GM12878 (cell line): ENCODE results near the gene XIRP1. TPM values are rescaled to one million over a fixed set of nuclear protein-coding genes. Genes with fewer than 3 reads are reported as not detected.
A peak's percentile ranks its signal among the peaks of the same experiment; 100 is the strongest.

Source experiments
- ATAC-seq: fragments of 200-7000 bp; cut with Tn5 transposase; 3 replicates; pipeline ENCODE4 v1.9.1; 2020; ENCODE audit warnings: mild to moderate bottlenecking, moderate library complexity
- BruUV-seq: library from RNA; stranded (reverse); fragments of 400-500 nt; replicated peaks from 2 replicates; lab custom pipeline; 2021; lab: Mats Ljungman, UMichigan
- CTCF ChIA-PET: fragments of 300-600 bp; sonication (Branson Sonifier 250); formaldehyde crosslinking; extraction: SDS; loops from one replicate; lab custom pipeline; 2021; ENCODE audit warnings: inconsistent platforms; lab: Yijun Ruan, JAX
- POLR2A ChIA-PET: fragments of 350-600 bp; formaldehyde crosslinking; extraction: SDS; loops from one replicate; lab custom pipeline; 2021; ENCODE audit warnings: inconsistent platforms; lab: Charles Lee
- RAD21 ChIA-PET: fragments of 300-600 bp; sonication (Branson Sonifier 250); formaldehyde crosslinking; loops from one replicate; lab custom pipeline; 2023; ENCODE audit warnings: antibody characterized with exemption; ENCODE audit not compliant: unreplicated experiment; lab: Charles Lee
- SMC1A ChIA-PET: fragments of 300-600 bp; sonication (Branson Sonifier 250); formaldehyde crosslinking; loops from one replicate; lab custom pipeline; 2023; ENCODE audit not compliant: unreplicated experiment, uncharacterized antibody; lab: Charles Lee
- DNase-seq: peaks from one replicate; pipeline ENCODE4 v3.0.0-alpha.2; 2011; ENCODE audit warnings: low read depth, low spot score
- FAIRE-seq: peaks from 3 replicates; lab custom pipeline; 2011; peaks lifted over from hg19 to GRCh38; lab: Jason Lieb, UNC
- H2AFZ ChIP-seq: 2 replicates; pipeline ENCODE4 v1.6.0; 2011; ENCODE audit warnings: low read depth, low read length, control low read depth; ENCODE audit not compliant: control insufficient read depth
- H3K27ac ChIP-seq: 2 replicates; pipeline ENCODE4 v1.5.1; 2011; ENCODE audit warnings: control low read depth; ENCODE audit not compliant: control insufficient read depth, insufficient read depth
- H3K27me3 ChIP-seq, 2 experiments: replicated peaks in 1 of 2; 2 replicates each; pipeline versions ENCODE4 v1.6.0 to v1.6.1; 2011; ENCODE audit warnings: low read length in 1 of 2; ENCODE audit not compliant: control insufficient read depth in 2 of 2, insufficient read depth in 2 of 2
- H3K36me3 ChIP-seq, 2 experiments: 2 replicates each; pipeline ENCODE4 v1.5.1; 2011; ENCODE audit warnings: low read length in 1 of 2; ENCODE audit not compliant: control insufficient read depth in 2 of 2, insufficient read depth in 2 of 2
- H3K4me1 ChIP-seq: 2 replicates; pipeline ENCODE4 v1.6.1; 2011; ENCODE audit warnings: mild to moderate bottlenecking, low read length, moderate library complexity, mixed read lengths; ENCODE audit not compliant: control insufficient read depth, insufficient read depth
- H3K4me2 ChIP-seq: 2 replicates; pipeline ENCODE4 v1.6.0; 2011; ENCODE audit warnings: control low read depth; ENCODE audit not compliant: control insufficient read depth, insufficient read depth
- H3K4me3 ChIP-seq: fragments of 200-600 bp; sonication (generic); 2 replicates; pipeline ENCODE4 v1.5.1; 2016
- H3K79me2 ChIP-seq: 2 replicates; pipeline ENCODE4 v1.6.0; 2011; ENCODE audit warnings: low read length; ENCODE audit not compliant: control insufficient read depth, insufficient read depth
- H3K9ac ChIP-seq: 2 replicates; pipeline ENCODE4 v1.8.0; 2011; ENCODE audit warnings: low read length, control low read depth, mixed read lengths; ENCODE audit not compliant: control insufficient read depth, insufficient read depth
- H3K9me3 ChIP-seq: replicated peaks from 3 replicates; pipeline ENCODE4 v1.5.1; 2011; ENCODE audit warnings: mild to moderate bottlenecking, low read length; ENCODE audit not compliant: control insufficient read depth, insufficient read depth
- H4K20me1 ChIP-seq: 2 replicates; pipeline ENCODE4 v1.6.0; 2011; ENCODE audit not compliant: control insufficient read depth, insufficient read depth
- CTCF ChIP-seq, 3 experiments: IDR thresholded peaks in 2 of 3; conservative IDR thresholded peaks in 1 of 3; 2 replicates each; pipeline ENCODE4 v1.5.1; 2011; ENCODE audit warnings: low read depth in 3 of 3, low read length in 3 of 3, mild to moderate bottlenecking in 3 of 3, control low read depth in 2 of 3, moderate library complexity in 2 of 3, inconsistent platforms in 1 of 3, mixed read lengths in 1 of 3; ENCODE audit not compliant: control insufficient read depth in 2 of 3, insufficient read depth in 1 of 3; ENCODE audit errors: extremely low read depth in 1 of 3
- ELK1 ChIP-seq: IDR thresholded peaks from 2 replicates; pipeline ENCODE4 v1.6.1; 2012; ENCODE audit warnings: low read depth, low read length, improper control_type of control experiment
- FOXM1 ChIP-seq: IDR thresholded peaks from 2 replicates; pipeline ENCODE4 v1.6.1; 2012; ENCODE audit warnings: low read depth, mild to moderate bottlenecking, inconsistent platforms, low read length, moderate library complexity
- HDAC6 ChIP-seq: fragments of 200-600 bp; sonication (generic); IDR thresholded peaks from one replicate; pipeline ENCODE4 v1.8.0; 2017; ENCODE audit warnings: antibody characterized with exemption; ENCODE audit not compliant: unreplicated experiment
- JUNB ChIP-seq: IDR thresholded peaks from 2 replicates; pipeline ENCODE4 v1.6.1; 2016; ENCODE audit warnings: antibody characterized with exemption, mild to moderate bottlenecking
- KAT2A ChIP-seq: conservative IDR thresholded peaks from 2 replicates; pipeline ENCODE4 v1.6.1; 2011; ENCODE audit warnings: low read depth, low read length; ENCODE audit not compliant: control insufficient read depth
- MEF2A ChIP-seq: IDR thresholded peaks from 2 replicates; pipeline ENCODE4 v1.6.1; 2011; ENCODE audit warnings: low read depth, mild to moderate bottlenecking, low read length, moderate library complexity; ENCODE audit not compliant: insufficient read depth
- NFYA ChIP-seq: IDR thresholded peaks from 2 replicates; pipeline ENCODE4 v1.6.1; 2011; ENCODE audit warnings: low read depth, mild to moderate bottlenecking, low read length, improper control_type of control experiment, borderline replicate concordance
- POLR2AphosphoS2 ChIP-seq: IDR thresholded peaks from 2 replicates; pipeline ENCODE4 v1.6.1; 2011; ENCODE audit warnings: low read depth, mild to moderate bottlenecking, low read length, improper control_type of control experiment, moderate library complexity
- REST ChIP-seq: IDR thresholded peaks from 2 replicates; pipeline ENCODE4 v1.6.1; 2012; ENCODE audit warnings: mild to moderate bottlenecking, low read depth, low read length
- SP1 ChIP-seq: IDR thresholded peaks from one replicate; pipeline ENCODE4 v1.6.1; 2011; ENCODE audit warnings: low read depth, low read length
- STAT1 ChIP-seq: fragments of 450-650 bp; conservative IDR thresholded peaks from 2 replicates; pipeline ENCODE4 v1.6.1; 2014; ENCODE audit warnings: antibody characterized with exemption, mild to moderate bottlenecking
- TBL1XR1 ChIP-seq: IDR thresholded peaks from 2 replicates; pipeline ENCODE4 v1.6.1; 2012; ENCODE audit warnings: low read depth, low read length, improper control_type of control experiment
- YBX1 ChIP-seq: fragments of 450-650 bp; IDR thresholded peaks from 2 replicates; pipeline ENCODE4 v1.6.1; 2016; ENCODE audit warnings: antibody characterized with exemption
- ZBED1 ChIP-seq: IDR thresholded peaks from 2 replicates; pipeline ENCODE4 v1.6.1; 2016; ENCODE audit warnings: borderline replicate concordance
- WGBS: methylation state at CpG from one replicate; pipeline ENCODE4 v1.1.6; 2016; ENCODE audit warnings: low lambda C conversion rate; ENCODE audit not compliant: insufficient replicate concordance, insufficient coverage; ENCODE audit errors: missing lambda C conversion rate; 5-methylcytosine and 5-hydroxymethylcytosine counted together
- in situ Hi-C: fragments of 300-500 bp; cut with MboI; formaldehyde crosslinking; loops from 9 replicates; pipeline ENCODE4 v1.14.3; 2018; ENCODE audit warnings: mixed read lengths
- intact Hi-C: fragments of 100-400 bp; cut with micrococcal nuclease; formaldehyde crosslinking; loops from one replicate; pipeline ENCODE4 v1.14.2; 2022; ENCODE audit not compliant: unreplicated experiment
- polyA plus RNA-seq, 11 experiments: library from polyadenylated mRNA; depleted of rRNA in 4 of 11; unstranded in 6 of 11; stranded (reverse) in 5 of 11; fragments of >200 nt; fragmentation: Nextera tagmentation in 4 of 11; fragmentation: Illumina TruSeq in 1 of 11; extraction: Ambion mirVana in 4 of 11; extraction: Trizol in 1 of 11; gene quantifications; 1 replicate in 1 of 11; 2 replicates in 10 of 11; pipeline versions ENCODE4 v1.2.1 to v1.2.3, GENCODE V29; 2011 to 2016; ENCODE audit warnings: inconsistent platforms in 2 of 11, missing spikeins in 2 of 11, low read depth in 1 of 11
- total RNA-seq, 4 experiments: library from RNA; depleted of rRNA in 3 of 4; stranded (reverse); fragments of >200 nt in 3 of 4; fragmentation: Illumina TruSeq in 1 of 4; extraction: Trizol in 1 of 4; gene quantifications; 2 replicates each; pipeline versions ENCODE4 v1.2.1 to v1.2.3, GENCODE V29; 2013 to 2021

Gene XIRP1
- total and polyA plus RNA-seq, 10 of the 15 experiments (the other 5 are each of a cell fraction or from before 2014, with no cell fraction given) = 0.03 to 0.38 (median 0.08) TPM; not detected in 1

GRCh38 chr3:39219702-39220101, 27.3 kb upstream of the XIRP1 start (continued):
- TF ChIP-seq ELK1 (no peak), TBL1XR1 (no peak)

- H4K20me1 ChIP-seq = no peaks in the 10 kb centered on the region
- peak; percentile 91 for FAIRE-seq
- no peak overlapping the region for H2AFZ ChIP-seq
- intact Hi-C loops (loop anchor here (1.0 kb wide), 1 partner anchor 72 kb away; no protein-coding TSS in a partner anchor), in situ Hi-C loops (no loop called here)
- peak overlapping the region; percentile 93 for H3K4me2 ChIP-seq
- no peaks in the 10 kb centered on the region for H3K36me3 ChIP-seq
- CTCF ChIA-PET = interaction anchor here (0.6 to 15.1 kb wide), 15 partner anchors 8 to 395 kb away, joined by 3 to 389 read pairs (median 4); partner anchors contain the start of gene CX3CR1
- H3K9ac ChIP-seq = no peak overlapping the region
- H3K9me3 ChIP-seq = no peaks in the 10 kb centered on the region
- 27% methylated on average over 2 of the region's 2 CpGs for WGBS
- no peaks in the 10 kb centered on the region for H3K79me2 ChIP-seq
- H3K27ac ChIP-seq = no peak overlapping the region; the same call in 1 of the 2 replicates
- H3K4me3 ChIP-seq = no peak overlapping the region
- ATAC-seq = peak; percentile 97
- no peaks in the 10 kb centered on the region for H3K27me3 ChIP-seq
- BruUV-seq = no TSS peak
- peak; percentile 68 for DNase-seq
- H3K4me1 ChIP-seq = peaks cover 26% of the 10 kb centered on the region
- SMC1A ChIA-PET = interaction anchor here (0.8 to 13.1 kb wide), 27 partner anchors 8 to 162 kb away, joined by 3 to 237 read pairs (median 5); partner anchors contain the start of gene CX3CR1
- POLR2A ChIA-PET = interaction anchor here (0.5 to 2.5 kb wide), 8 partner anchors 10 to 722 kb away, joined by 3 to 8 read pairs (median 4); no protein-coding TSS in a partner anchor
- RAD21 ChIA-PET = interaction anchor here (0.6 to 5.2 kb wide), 24 partner anchors 9 to 162 kb away, joined by 3 to 31 read pairs (median 4); partner anchors contain the start of gene XIRP1
- TF ChIP-seq KAT2A (no peak), POLR2AphosphoS2 (no peak), CTCF (IDR thresholded peaks at IDR 0.05 in 2 of 3, conservative IDR thresholded peaks at IDR 0.05 in 1 of 3; ENCODE audit: control insufficient read depth in 2 of 3, extremely low read depth in 1 of 3, insufficient read depth in 1 of 3, low read depth in 3 of 3, low read length in 3 of 3) (no peak), STAT1 (no peak), YBX1 (no peak), HDAC6 (no peak), FOXM1 (peak; percentile 78), JUNB (peak; percentile 78), MEF2A (peak; percentile 78), REST (no peak), NFYA (no peak), SP1 (no peak), ZBED1 (no peak)
Measured at GRCh38 chr3:39216176-39216790, 23.9 kb upstream of the XIRP1 start.
